GM23338 (cell line): ENCODE measurements around the gene CLDN16. TPM values are rescaled to one million over a fixed set of nuclear protein-coding genes. Genes with fewer than 3 reads are reported as not detected.

Source experiments
- ATAC-seq: fragments of 200-7000 bp; cut with Tn5 transposase; 3 replicates; pipeline ENCODE4 v1.9.1; 2020
- DNase-seq: peaks from one replicate; pipeline ENCODE4 v3.0.0-alpha.2; 2015; ENCODE audit warnings: low spot score
- H2AFZ ChIP-seq: fragments of 200-600 bp; sonication (generic); 2 replicates; pipeline ENCODE4 v1.8.0; 2016; ENCODE audit warnings: antibody characterized with exemption, mild to moderate bottlenecking, moderate library complexity
- H3F3A ChIP-seq: fragments of 200-600 bp; sonication (generic); replicated peaks from 2 replicates; pipeline ENCODE4 v1.8.0; 2017; ENCODE audit warnings: antibody characterized with exemption, mixed run types, low read depth
- H3K27ac ChIP-seq: fragments of 200-600 bp; sonication (generic); 2 replicates; pipeline ENCODE4 v1.6.1; 2016; ENCODE audit warnings: low read depth
- H3K27me3 ChIP-seq: fragments of 200-600 bp; sonication (generic); 2 replicates; pipeline ENCODE4 v1.8.0; 2016; ENCODE audit warnings: mild to moderate bottlenecking, mixed run types, moderate library complexity; ENCODE audit not compliant: insufficient read depth
- H3K36me3 ChIP-seq: fragments of 200-600 bp; sonication (generic); 2 replicates; pipeline ENCODE4 v1.8.0; 2016; ENCODE audit warnings: mild to moderate bottlenecking; ENCODE audit not compliant: insufficient read depth
- H3K4me1 ChIP-seq: fragments of 200-600 bp; sonication (generic); 2 replicates; pipeline ENCODE4 v1.8.0; 2016; ENCODE audit warnings: mild to moderate bottlenecking, moderate library complexity; ENCODE audit not compliant: insufficient read depth
- H3K4me2 ChIP-seq: fragments of 200-600 bp; sonication (generic); 2 replicates; pipeline ENCODE4 v1.7.1; 2017; ENCODE audit warnings: mixed run types
- H3K4me3 ChIP-seq: fragments of 200-600 bp; sonication (generic); 2 replicates; pipeline ENCODE4 v1.6.1; 2016; ENCODE audit warnings: mixed run types
- H3K79me2 ChIP-seq: fragments of 200-600 bp; sonication (generic); replicated peaks from 2 replicates; pipeline ENCODE4 v1.8.0; 2017; ENCODE audit warnings: mild to moderate bottlenecking; ENCODE audit not compliant: insufficient read depth
- H3K9me2 ChIP-seq: fragments of 200-600 bp; sonication (generic); 2 replicates; pipeline ENCODE4 v1.8.0; 2017; ENCODE audit not compliant: insufficient read depth
- H4K20me1 ChIP-seq: fragments of 200-600 bp; sonication (generic); replicated peaks from 2 replicates; pipeline ENCODE4 v1.8.0; 2017; ENCODE audit warnings: mild to moderate bottlenecking; ENCODE audit not compliant: insufficient read depth
- H3K27ac Mint-ChIP-seq: 2 replicates; pipeline ENCODE4 v1.8.0; 2020; ENCODE audit warnings: inconsistent platforms, mild to moderate bottlenecking, moderate library complexity, mixed read lengths
- H3K27me3 Mint-ChIP-seq: 3 replicates; pipeline ENCODE4 v1.8.0; 2022; ENCODE audit warnings: low read depth, mild to moderate bottlenecking, moderate library complexity, mixed read lengths, inconsistent platforms; ENCODE audit not compliant: insufficient read depth, poor library complexity
- H3K36me3 Mint-ChIP-seq: 3 replicates; pipeline ENCODE4 v1.8.0; 2021; ENCODE audit warnings: low read depth, mild to moderate bottlenecking, inconsistent platforms, moderate library complexity, mixed read lengths
- H3K4me1 Mint-ChIP-seq: 3 replicates; pipeline ENCODE4 v1.8.0; 2020; ENCODE audit warnings: mild to moderate bottlenecking, inconsistent platforms, mixed read lengths
- H3K4me3 Mint-ChIP-seq: 3 replicates; pipeline ENCODE4 v1.8.0; 2021; ENCODE audit warnings: moderate library complexity, mild to moderate bottlenecking, inconsistent platforms, mixed read lengths
- H3K9me3 Mint-ChIP-seq: 3 replicates; pipeline ENCODE4 v1.8.0; 2020; ENCODE audit warnings: moderate library complexity, mild to moderate bottlenecking, inconsistent platforms, mixed read lengths
- CREB1 ChIP-seq: fragments of 250-450 bp; sonication (Bioruptor Pico); IDR thresholded peaks from 2 replicates; pipeline ENCODE4 v1.5.0; 2020; ENCODE audit warnings: low read depth, mild to moderate bottlenecking, moderate library complexity
- ETS1 ChIP-seq: IDR thresholded peaks from 2 replicates; pipeline ENCODE4 v1.6.1; 2016; ENCODE audit warnings: antibody characterized with exemption
- EZH2 ChIP-seq: fragments of 200-600 bp; sonication (generic); IDR thresholded peaks from one replicate; pipeline ENCODE4 v1.8.0; 2017; ENCODE audit warnings: antibody characterized with exemption, mild to moderate bottlenecking, low read depth; ENCODE audit not compliant: unreplicated experiment
- EZH2phosphoT487 ChIP-seq: fragments of 200-600 bp; sonication (generic); IDR thresholded peaks from one replicate; pipeline ENCODE4 v1.8.1; 2018; ENCODE audit warnings: antibody characterized with exemption; ENCODE audit not compliant: unreplicated experiment
- JUNB ChIP-seq: IDR thresholded peaks from one replicate; pipeline ENCODE4 v1.6.1; 2016; ENCODE audit warnings: antibody characterized with exemption; ENCODE audit not compliant: unreplicated experiment
- NANOG ChIP-seq: IDR thresholded peaks from 2 replicates; pipeline ENCODE4 v1.6.1; 2016; ENCODE audit warnings: antibody characterized with exemption, borderline replicate concordance
- POLR2AphosphoS5 ChIP-seq: IDR thresholded peaks from 2 replicates; pipeline ENCODE4 v1.6.1; 2016; ENCODE audit warnings: antibody characterized with exemption, low read depth
- REST ChIP-seq: IDR thresholded peaks from one replicate; pipeline ENCODE4 v1.6.1; 2018; ENCODE audit warnings: antibody characterized with exemption; ENCODE audit not compliant: unreplicated experiment
- STAT1 ChIP-seq: IDR thresholded peaks from one replicate; pipeline ENCODE4 v1.6.1; 2016; ENCODE audit warnings: antibody characterized with exemption; ENCODE audit not compliant: unreplicated experiment
- ZNF114 ChIP-seq: fragments of 250-450 bp; sonication (Bioruptor Pico); IDR thresholded peaks from 2 replicates; pipeline ENCODE4 v1.5.0; 2020; ENCODE audit warnings: mild to moderate bottlenecking, moderate library complexity
- ZNF331 ChIP-seq: fragments of 250-450 bp; sonication (Bioruptor Pico); IDR thresholded peaks from 2 replicates; pipeline ENCODE4 v1.5.0; 2020; ENCODE audit warnings: low read depth, mild to moderate bottlenecking, moderate library complexity
- polyA plus RNA-seq: library from polyadenylated mRNA; unstranded; fragments of >200 nt; fragmentation: Nextera tagmentation; extraction: Ambion mirVana; gene quantifications from 2 replicates; pipeline ENCODE4 v1.2.1, GENCODE V29; 2016
- total RNA-seq: library from RNA; depleted of rRNA; stranded (reverse); fragments of >200 nt; shearing (Covaris generic); gene quantifications from 2 replicates; pipeline ENCODE4 v1.2.3, GENCODE V29; 2014
- TF ChIP-seq, protein P1 (sequence below), 2 experiments: fragments of 200-600 bp in 1 of 2; sonication (generic) in 1 of 2; conservative IDR thresholded peaks; 2 replicates each; pipeline versions ENCODE4 v1.5.1 to v1.6.1; 2016 to 2017; ENCODE audit warnings: antibody characterized with exemption in 2 of 2, low read depth in 2 of 2, mild to moderate bottlenecking in 2 of 2, moderate library complexity in 1 of 2
- TF ChIP-seq, protein P2 (sequence below): fragments of 250-450 bp; sonication (Bioruptor Pico); IDR thresholded peaks from 2 replicates; pipeline ENCODE4 v1.5.0; 2020; ENCODE audit warnings: mild to moderate bottlenecking, moderate library complexity

The CLDN16 gene
- total and polyA plus RNA-seq, 2 experiments from 2014 or later, result 0.06 TPM; not detected in 1

DNA sequence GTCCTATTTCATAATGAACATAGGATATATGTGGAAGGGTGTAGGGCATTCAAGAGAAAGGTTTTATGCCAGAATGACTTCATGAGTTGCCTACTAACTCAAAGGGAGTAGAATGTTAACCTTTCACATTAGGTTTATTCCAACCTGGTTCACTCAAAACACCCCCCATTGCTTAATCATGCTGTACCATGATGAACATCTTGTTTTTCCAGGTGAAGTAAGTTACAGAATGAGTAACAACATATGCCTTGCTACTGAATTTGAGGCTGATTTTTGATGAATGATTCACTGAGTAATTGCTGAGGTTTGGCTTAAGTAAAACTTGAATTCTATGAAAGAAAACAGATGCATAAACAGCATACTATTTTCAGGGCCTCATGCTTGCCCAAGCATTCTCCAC, 5.9 kb upstream of the CLDN16 start:
- TF ChIP-seq ZNF331 (CRISPR knock-in tag), result no peak
- TF ChIP-seq EZH2phosphoT487, result no peak
- TF ChIP-seq NANOG, result no peak
- no peak for TF ChIP-seq POLR2AphosphoS5
- no peak for TF ChIP-seq EZH2
- no peak for TF ChIP-seq REST
- TF ChIP-seq CREB1 (CRISPR knock-in tag), result no peak
- TF ChIP-seq, protein P1, sequence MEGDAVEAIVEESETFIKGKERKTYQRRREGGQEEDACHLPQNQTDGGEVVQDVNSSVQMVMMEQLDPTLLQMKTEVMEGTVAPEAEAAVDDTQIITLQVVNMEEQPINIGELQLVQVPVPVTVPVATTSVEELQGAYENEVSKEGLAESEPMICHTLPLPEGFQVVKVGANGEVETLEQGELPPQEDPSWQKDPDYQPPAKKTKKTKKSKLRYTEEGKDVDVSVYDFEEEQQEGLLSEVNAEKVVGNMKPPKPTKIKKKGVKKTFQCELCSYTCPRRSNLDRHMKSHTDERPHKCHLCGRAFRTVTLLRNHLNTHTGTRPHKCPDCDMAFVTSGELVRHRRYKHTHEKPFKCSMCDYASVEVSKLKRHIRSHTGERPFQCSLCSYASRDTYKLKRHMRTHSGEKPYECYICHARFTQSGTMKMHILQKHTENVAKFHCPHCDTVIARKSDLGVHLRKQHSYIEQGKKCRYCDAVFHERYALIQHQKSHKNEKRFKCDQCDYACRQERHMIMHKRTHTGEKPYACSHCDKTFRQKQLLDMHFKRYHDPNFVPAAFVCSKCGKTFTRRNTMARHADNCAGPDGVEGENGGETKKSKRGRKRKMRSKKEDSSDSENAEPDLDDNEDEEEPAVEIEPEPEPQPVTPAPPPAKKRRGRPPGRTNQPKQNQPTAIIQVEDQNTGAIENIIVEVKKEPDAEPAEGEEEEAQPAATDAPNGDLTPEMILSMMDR (conservative IDR thresholded peaks at IDR 0.05; ENCODE audit: low read depth in 2 of 2), result no peak
- TF ChIP-seq JUNB, result no peak
- no peak for TF ChIP-seq STAT1
- TF ChIP-seq, protein P2, sequence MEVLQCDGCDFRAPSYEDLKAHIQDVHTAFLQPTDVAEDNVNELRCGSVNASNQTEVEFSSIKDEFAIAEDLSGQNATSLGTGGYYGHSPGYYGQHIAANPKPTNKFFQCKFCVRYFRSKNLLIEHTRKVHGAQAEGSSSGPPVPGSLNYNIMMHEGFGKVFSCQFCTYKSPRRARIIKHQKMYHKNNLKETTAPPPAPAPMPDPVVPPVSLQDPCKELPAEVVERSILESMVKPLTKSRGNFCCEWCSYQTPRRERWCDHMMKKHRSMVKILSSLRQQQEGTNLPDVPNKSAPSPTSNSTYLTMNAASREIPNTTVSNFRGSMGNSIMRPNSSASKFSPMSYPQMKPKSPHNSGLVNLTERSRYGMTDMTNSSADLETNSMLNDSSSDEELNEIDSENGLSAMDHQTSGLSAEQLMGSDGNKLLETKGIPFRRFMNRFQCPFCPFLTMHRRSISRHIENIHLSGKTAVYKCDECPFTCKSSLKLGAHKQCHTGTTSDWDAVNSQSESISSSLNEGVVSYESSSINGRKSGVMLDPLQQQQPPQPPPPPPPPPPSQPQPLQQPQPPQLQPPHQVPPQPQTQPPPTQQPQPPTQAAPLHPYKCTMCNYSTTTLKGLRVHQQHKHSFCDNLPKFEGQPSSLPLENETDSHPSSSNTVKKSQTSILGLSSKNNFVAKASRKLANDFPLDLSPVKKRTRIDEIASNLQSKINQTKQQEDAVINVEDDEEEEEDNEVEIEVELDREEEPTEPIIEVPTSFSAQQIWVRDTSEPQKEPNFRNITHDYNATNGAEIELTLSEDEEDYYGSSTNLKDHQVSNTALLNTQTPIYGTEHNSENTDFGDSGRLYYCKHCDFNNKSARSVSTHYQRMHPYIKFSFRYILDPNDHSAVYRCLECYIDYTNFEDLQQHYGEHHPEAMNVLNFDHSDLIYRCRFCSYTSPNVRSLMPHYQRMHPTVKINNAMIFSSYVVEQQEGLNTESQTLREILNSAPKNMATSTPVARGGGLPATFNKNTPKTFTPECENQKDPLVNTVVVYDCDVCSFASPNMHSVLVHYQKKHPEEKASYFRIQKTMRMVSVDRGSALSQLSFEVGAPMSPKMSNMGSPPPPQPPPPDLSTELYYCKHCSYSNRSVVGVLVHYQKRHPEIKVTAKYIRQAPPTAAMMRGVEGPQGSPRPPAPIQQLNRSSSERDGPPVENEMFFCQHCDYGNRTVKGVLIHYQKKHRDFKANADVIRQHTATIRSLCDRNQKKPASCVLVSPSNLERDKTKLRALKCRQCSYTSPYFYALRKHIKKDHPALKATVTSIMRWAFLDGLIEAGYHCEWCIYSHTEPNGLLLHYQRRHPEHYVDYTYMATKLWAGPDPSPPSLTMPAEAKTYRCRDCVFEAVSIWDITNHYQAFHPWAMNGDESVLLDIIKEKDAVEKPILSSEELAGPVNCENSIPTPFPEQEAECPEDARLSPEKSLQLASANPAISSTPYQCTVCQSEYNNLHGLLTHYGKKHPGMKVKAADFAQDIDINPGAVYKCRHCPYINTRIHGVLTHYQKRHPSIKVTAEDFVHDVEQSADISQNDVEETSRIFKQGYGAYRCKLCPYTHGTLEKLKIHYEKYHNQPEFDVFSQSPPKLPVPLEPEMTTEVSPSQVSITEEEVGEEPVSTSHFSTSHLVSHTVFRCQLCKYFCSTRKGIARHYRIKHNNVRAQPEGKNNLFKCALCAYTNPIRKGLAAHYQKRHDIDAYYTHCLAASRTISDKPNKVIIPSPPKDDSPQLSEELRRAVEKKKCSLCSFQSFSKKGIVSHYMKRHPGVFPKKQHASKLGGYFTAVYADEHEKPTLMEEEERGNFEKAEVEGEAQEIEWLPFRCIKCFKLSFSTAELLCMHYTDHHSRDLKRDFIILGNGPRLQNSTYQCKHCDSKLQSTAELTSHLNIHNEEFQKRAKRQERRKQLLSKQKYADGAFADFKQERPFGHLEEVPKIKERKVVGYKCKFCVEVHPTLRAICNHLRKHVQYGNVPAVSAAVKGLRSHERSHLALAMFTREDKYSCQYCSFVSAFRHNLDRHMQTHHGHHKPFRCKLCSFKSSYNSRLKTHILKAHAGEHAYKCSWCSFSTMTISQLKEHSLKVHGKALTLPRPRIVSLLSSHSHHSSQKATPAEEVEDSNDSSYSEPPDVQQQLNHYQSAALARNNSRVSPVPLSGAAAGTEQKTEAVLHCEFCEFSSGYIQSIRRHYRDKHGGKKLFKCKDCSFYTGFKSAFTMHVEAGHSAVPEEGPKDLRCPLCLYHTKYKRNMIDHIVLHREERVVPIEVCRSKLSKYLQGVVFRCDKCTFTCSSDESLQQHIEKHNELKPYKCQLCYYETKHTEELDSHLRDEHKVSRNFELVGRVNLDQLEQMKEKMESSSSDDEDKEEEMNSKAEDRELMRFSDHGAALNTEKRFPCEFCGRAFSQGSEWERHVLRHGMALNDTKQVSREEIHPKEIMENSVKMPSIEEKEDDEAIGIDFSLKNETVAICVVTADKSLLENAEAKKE (CRISPR knock-in tag), result no peak
- TF ChIP-seq ZNF114 (CRISPR knock-in tag), result no peak
- no peak for TF ChIP-seq ETS1

More for the DNA sequence above, 5.9 kb upstream of the CLDN16 start:
- DNase-seq, result no peak
- Histone ChIP-seq H3K27ac (no peak overlapping the region), H3K36me3 (no peaks in the 10 kb centered on the region), H3K4me3 (no peak overlapping the region), H3K27me3 (no peaks in the 10 kb centered on the region), H2AFZ (no peak overlapping the region), H3F3A (no peaks in the 10 kb centered on the region), H3K4me2 (no peak overlapping the region), H4K20me1 (no peaks in the 10 kb centered on the region), H3K4me1 (peaks cover 1% of the 10 kb centered on the region; the same call in 1 of the 2 replicates), H3K79me2 (no peaks in the 10 kb centered on the region), H3K9me2 (no peaks in the 10 kb centered on the region)
- ATAC-seq, result no peak
- H3K4me1 Mint-ChIP-seq, result peaks cover 3% of the 10 kb centered on the region; the same call in 2 of the 3 replicates
- H3K27me3 Mint-ChIP-seq, result no peaks in the 10 kb centered on the region
- no peak overlapping the region for H3K27ac Mint-ChIP-seq
- H3K4me3 Mint-ChIP-seq, result no peak overlapping the region
- no peaks in the 10 kb centered on the region for H3K36me3 Mint-ChIP-seq
- H3K9me3 Mint-ChIP-seq, result no peaks in the 10 kb centered on the region
